ENCODE measurements around the gene SPATA17.

The SPATA17 gene

GRCh38 chr1:217847643-217848042 lies 216.5 kb downstream of the SPATA17 start:
- no peak for DNase-seq (ENCODE audit: low read depth in 4 of 4, low spot score in 1 of 4)

- no peak for DNase-seq (ENCODE audit: low read depth in 4 of 4, low spot score in 1 of 4)
Observed at GRCh38 chr1:217856342-217857034, 225.3 kb downstream of the SPATA17 start.

GRCh38 chr1:217857061-217857460 lies 225.9 kb downstream of the SPATA17 start:
- no peak for DNase-seq (ENCODE audit: low read depth in 4 of 4, low spot score in 1 of 4)

GRCh38 chr1:217861658-217862057 lies 230.5 kb downstream of the SPATA17 start:
- DNase-seq (ENCODE audit: low read depth in 4 of 4, low spot score in 1 of 4): no peak

GRCh38 chr1:217867446-217867995 lies 236.4 kb downstream of the SPATA17 start:
- no peak for DNase-seq (ENCODE audit: low read depth in 4 of 4, low spot score in 1 of 4)

- no peak for DNase-seq (ENCODE audit: low read depth in 4 of 4, low spot score in 1 of 4)
Observed at GRCh38 chr1:217871955-217872354, 240.8 kb downstream of the SPATA17 start.

GRCh38 chr1:217875229-217875628 lies 244.1 kb downstream of the SPATA17 start:
- DNase-seq (ENCODE audit: low read depth in 4 of 4, low spot score in 1 of 4): no peak

GRCh38 chr1:217876401-217876800 lies 245.3 kb downstream of the SPATA17 start:
- no peak for DNase-seq (ENCODE audit: low read depth in 4 of 4, low spot score in 1 of 4)

- DNase-seq (ENCODE audit: low read depth in 4 of 4, low spot score in 1 of 4): no peak
Observed at GRCh38 chr1:217876896-217877295, 245.8 kb downstream of the SPATA17 start.

- no peak for DNase-seq (ENCODE audit: low read depth in 4 of 4, low spot score in 1 of 4)
Observed at GRCh38 chr1:217881131-217881543, 250.0 kb downstream of the SPATA17 start.

GRCh38 chr1:217881607-217882332 lies 250.6 kb downstream of the SPATA17 start:
- DNase-seq (ENCODE audit: low read depth in 4 of 4, low spot score in 1 of 4): no peak

- DNase-seq (ENCODE audit: low read depth in 4 of 4, low spot score in 1 of 4): no peak
Observed at GRCh38 chr1:217885181-217885580, 254.0 kb downstream of the SPATA17 start.

GRCh38 chr1:217888328-217888727 lies 257.2 kb downstream of the SPATA17 start:
- no peak for DNase-seq (ENCODE audit: low read depth in 4 of 4, low spot score in 1 of 4)

- DNase-seq (ENCODE audit: low read depth in 4 of 4, low spot score in 1 of 4): no peak
Observed at GRCh38 chr1:217889401-217889800, 258.3 kb downstream of the SPATA17 start.

- no peak for DNase-seq (ENCODE audit: low read depth in 4 of 4, low spot score in 1 of 4)
Observed at GRCh38 chr1:217891966-217892365, 260.8 kb downstream of the SPATA17 start.

GRCh38 chr1:217892750-217893149 lies 261.6 kb downstream of the SPATA17 start:
- no peak for DNase-seq (ENCODE audit: low read depth in 4 of 4, low spot score in 1 of 4)

- no peak for DNase-seq (ENCODE audit: low read depth in 4 of 4, low spot score in 1 of 4)
Observed at GRCh38 chr1:217895841-217896240, 264.7 kb downstream of the SPATA17 start.

GRCh38 chr1:217896490-217896889 lies 265.3 kb downstream of the SPATA17 start:
- no peak for DNase-seq (ENCODE audit: low read depth in 4 of 4, low spot score in 1 of 4)

GRCh38 chr1:217897100-217897499 lies 266.0 kb downstream of the SPATA17 start:
- DNase-seq (ENCODE audit: low read depth in 4 of 4, low spot score in 1 of 4): no peak

- DNase-seq (ENCODE audit: low read depth in 4 of 4, low spot score in 1 of 4): no peak
Observed at GRCh38 chr1:217899614-217900013, 268.5 kb downstream of the SPATA17 start.

- no peak for DNase-seq (ENCODE audit: low read depth in 4 of 4, low spot score in 1 of 4)
Observed at GRCh38 chr1:217907504-217907903, 276.4 kb downstream of the SPATA17 start.

- DNase-seq (ENCODE audit: low read depth in 4 of 4, low spot score in 1 of 4): no peak
Observed at GRCh38 chr1:217910203-217910602, 279.1 kb downstream of the SPATA17 start.
